ENCODE measurements around the gene RERG. TPM values are rescaled to one million over a fixed set of nuclear protein-coding genes. Genes with fewer than 3 reads are reported as not detected.

Gene RERG
- total and polyA plus RNA-seq, 4 donors: 1.0 to 1.4 (median 1.1) TPM

- H3K4me3 ChIP-seq (ENCODE audit: low read depth in 1 of 3, low read length in 3 of 3): no peak overlapping the region
- no peaks in the 10 kb centered on the region for H3K36me3 ChIP-seq (ENCODE audit: control insufficient read depth in 4 of 4, insufficient read depth in 3 of 4, low read depth in 1 of 4, low read length in 3 of 4)
- TF ChIP-seq HNF4G (IDR thresholded peaks at IDR 0.05): no peak
- no peak for TF ChIP-seq RAD21 (IDR thresholded peaks at IDR 0.05)
- no peak for TF ChIP-seq GABPA (IDR thresholded peaks at IDR 0.05 in 1 of 2, conservative IDR thresholded peaks at IDR 0.05 in 1 of 2)
- no peak for TF ChIP-seq YY1 (IDR thresholded peaks at IDR 0.05)
- TF ChIP-seq SP1 (IDR thresholded peaks at IDR 0.05): no peak
- TF ChIP-seq JUND (IDR thresholded peaks at IDR 0.05): no peak
- H3K27me3 ChIP-seq (ENCODE audit: control insufficient read depth in 4 of 4, insufficient read depth in 4 of 4, low read length in 3 of 4): no peaks in the 10 kb centered on the region
- WGBS: 54% methylated on average over 2 of the region's 2 CpGs
- DNase-seq (ENCODE audit: low spot score): no peak
- H3K27ac ChIP-seq (ENCODE audit: low read depth in 1 of 2, low read length in 2 of 2): no peak overlapping the region
- no peak overlapping the region for H3K9ac ChIP-seq (ENCODE audit: low read depth in 1 of 2, low read length in 2 of 2)
- no peaks in the 10 kb centered on the region for H3K4me1 ChIP-seq (ENCODE audit: control insufficient read depth in 4 of 4, insufficient read depth in 4 of 4, low read length in 3 of 4)
- H3K9me3 ChIP-seq (ENCODE audit: control insufficient read depth in 4 of 4, low read length in 3 of 4): no peaks in the 10 kb centered on the region
Observed at GRCh38 chr12:15157269-15157671, 63.9 kb downstream of the RERG start.

- H3K27me3 ChIP-seq (ENCODE audit: control insufficient read depth in 4 of 4, insufficient read depth in 4 of 4, low read length in 3 of 4): no peaks in the 10 kb centered on the region
- H3K9me3 ChIP-seq (ENCODE audit: control insufficient read depth in 4 of 4, low read length in 3 of 4): no peaks in the 10 kb centered on the region
- TF ChIP-seq EGR1 (IDR thresholded peaks at IDR 0.05; ENCODE audit: low read depth in 2 of 2): no peak
- no peak for TF ChIP-seq FOXA1 (IDR thresholded peaks at IDR 0.05)
- TF ChIP-seq SP1 (IDR thresholded peaks at IDR 0.05): no peak
- TF ChIP-seq CTCF (IDR thresholded peaks at IDR 0.05; ENCODE audit: low read depth, low read length, missing input control): no peak
- TF ChIP-seq YY1 (IDR thresholded peaks at IDR 0.05): no peak
- no peak for TF ChIP-seq ATF3 (IDR thresholded peaks at IDR 0.05)
- no peak for TF ChIP-seq NR2F2 (IDR thresholded peaks at IDR 0.05)
- no peak for TF ChIP-seq HNF4G (IDR thresholded peaks at IDR 0.05)
- TF ChIP-seq JUND (IDR thresholded peaks at IDR 0.05): no peak
- no peak for TF ChIP-seq GABPA (IDR thresholded peaks at IDR 0.05 in 1 of 2, conservative IDR thresholded peaks at IDR 0.05 in 1 of 2)
- no peak for TF ChIP-seq HNF4A (conservative IDR thresholded peaks at IDR 0.05)
- TF ChIP-seq ZBTB33 (IDR thresholded peaks at IDR 0.05): no peak
- no peak for TF ChIP-seq RXRA (IDR thresholded peaks at IDR 0.05)
- TF ChIP-seq TAF1 (conservative IDR thresholded peaks at IDR 0.05): no peak
- TF ChIP-seq REST (IDR thresholded peaks at IDR 0.05): no peak
- no peak for TF ChIP-seq MAX (IDR thresholded peaks at IDR 0.05)
- TF ChIP-seq FOXA2 (IDR thresholded peaks at IDR 0.05): no peak
- TF ChIP-seq RAD21 (IDR thresholded peaks at IDR 0.05): no peak
- no peaks in the 10 kb centered on the region for H3K4me1 ChIP-seq (ENCODE audit: control insufficient read depth in 4 of 4, insufficient read depth in 4 of 4, low read length in 3 of 4)
- H3K9ac ChIP-seq (ENCODE audit: low read depth in 1 of 2, low read length in 2 of 2): no peak overlapping the region
- DNase-seq (ENCODE audit: low spot score): no peak
- H3K4me3 ChIP-seq (ENCODE audit: low read depth in 1 of 3, low read length in 3 of 3): no peak overlapping the region
- H3K27ac ChIP-seq (ENCODE audit: low read depth in 1 of 2, low read length in 2 of 2): no peak overlapping the region
- H3K36me3 ChIP-seq (ENCODE audit: control insufficient read depth in 4 of 4, insufficient read depth in 3 of 4, low read depth in 1 of 4, low read length in 3 of 4): no peaks in the 10 kb centered on the region
- WGBS: 44% methylated on average over 1 of the region's 1 CpG
Observed at GRCh38 chr12:15155271-15155670, 65.9 kb downstream of the RERG start.
